ENCODE measurements around the gene RETREG1.
"Not testable (repeated sequence)": the region's sequence is repeated elsewhere in the genome, so short reads cannot be mapped to it uniquely, and the experiment has no call there.

RETREG1 gene

GRCh38 chr5:16542236-16542635, 74.6 kb downstream of the RETREG1 start:
- Histone ChIP-seq H3K14ac (ENCODE audit: low read length) (no peak overlapping the region), H3K9ac (ENCODE audit: low read depth, low read length, poor library complexity) (no peak overlapping the region), H4K91ac (ENCODE audit: low read depth, low read length, poor library complexity) (no peak overlapping the region), H3K4ac (ENCODE audit: low read length) (no peak overlapping the region), H3K79me1 (ENCODE audit: low read depth, low read length) (no peaks in the 10 kb centered on the region), H3K4me2 (ENCODE audit: insufficient read depth, low read length, poor library complexity, severe bottlenecking) (no peak overlapping the region), H2BK12ac (ENCODE audit: low read length) (no peak overlapping the region), H3K27me3 (ENCODE audit: control insufficient read depth in 3 of 3, insufficient read depth in 3 of 3, low read depth in 1 of 3, low read length in 3 of 3) (peaks cover 0 to 2% (median 0%) of the 10 kb centered on the region in 3 experiments), H2BK5ac (ENCODE audit: low read length) (no peak overlapping the region), H3K9me3 (replicated peaks in 1 of 2; ENCODE audit: control insufficient read depth in 2 of 2, insufficient read depth in 1 of 2, low read depth in 1 of 2, low read length in 2 of 2) (no peaks in the 10 kb centered on the region), H2AK5ac (ENCODE audit: low read depth, low read length) (no peak overlapping the region), H3K27ac (replicated peaks; ENCODE audit: low read length) (no peak overlapping the region), H3K18ac (ENCODE audit: low read length) (no peak overlapping the region), H2BK120ac (ENCODE audit: low read depth, low read length) (no peak overlapping the region), H2BK15ac (ENCODE audit: low read length) (no peak overlapping the region), H3K23ac (ENCODE audit: low read depth, low read length, poor library complexity) (no peak overlapping the region), H3K36me3 (replicated peaks in 1 of 2; ENCODE audit: control insufficient read depth in 2 of 2, insufficient read depth in 2 of 2, low read length in 2 of 2) (no peaks in the 10 kb centered on the region), H4K8ac (ENCODE audit: low read depth, low read length) (no peak overlapping the region), H2AFZ (ENCODE audit: low read length) (no peak overlapping the region), H3K4me3 (ENCODE audit: low read length in 2 of 2) (no peak overlapping the region), H3K4me1 (ENCODE audit: control insufficient read depth in 2 of 2, insufficient read depth in 1 of 2, low read depth in 1 of 2, low read length in 2 of 2) (no peaks in the 10 kb centered on the region)
- WGBS, 2 donors (ENCODE audit: extremely low coverage in 2 of 2, insufficient read length in 2 of 2, insufficient replicate concordance in 1 of 2): no CpG with 5 or more reads among the region's 6 CpGs
- DNase-seq (ENCODE audit: low spot score): no peak

DNA sequence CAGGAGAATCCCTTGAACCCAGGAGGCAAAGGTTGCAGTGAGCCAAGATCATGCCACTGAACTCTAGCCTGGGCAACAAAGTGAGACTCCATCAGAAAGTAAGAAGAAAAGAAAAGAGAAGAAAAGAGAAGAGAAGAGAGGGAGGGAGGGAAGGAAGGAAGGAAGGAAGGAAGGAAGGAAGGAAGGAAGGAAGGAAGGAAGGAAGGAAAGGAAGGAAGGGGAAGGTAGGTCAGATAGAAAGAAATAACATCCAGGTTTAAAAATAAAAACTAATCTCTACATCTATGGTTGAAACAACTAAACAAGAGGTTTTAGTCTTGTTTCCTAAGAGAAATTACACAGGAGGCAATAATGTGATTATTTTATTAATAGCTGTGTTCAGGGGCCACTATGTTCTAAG, 75.2 kb downstream of the RETREG1 start:
- H2BK15ac ChIP-seq (ENCODE audit: low read length); H3K4me3 ChIP-seq (ENCODE audit: low read length in 2 of 2); H3K4ac ChIP-seq (ENCODE audit: low read length); H3K4me1 ChIP-seq (ENCODE audit: control insufficient read depth in 2 of 2, insufficient read depth in 1 of 2, low read depth in 1 of 2, low read length in 2 of 2); H3K9ac ChIP-seq (ENCODE audit: low read depth, low read length, poor library complexity); H3K14ac ChIP-seq (ENCODE audit: low read length); H3K27me3 ChIP-seq (ENCODE audit: control insufficient read depth in 3 of 3, insufficient read depth in 3 of 3, low read depth in 1 of 3, low read length in 3 of 3); H3K18ac ChIP-seq (ENCODE audit: low read length); H3K27ac ChIP-seq (replicated peaks; ENCODE audit: low read length); H3K23ac ChIP-seq (ENCODE audit: low read depth, low read length, poor library complexity); H3K36me3 ChIP-seq (replicated peaks in 1 of 2; ENCODE audit: control insufficient read depth in 2 of 2, insufficient read depth in 2 of 2, low read length in 2 of 2); H3K9me3 ChIP-seq (replicated peaks in 1 of 2; ENCODE audit: control insufficient read depth in 2 of 2, insufficient read depth in 1 of 2, low read depth in 1 of 2, low read length in 2 of 2); H3K4me2 ChIP-seq (ENCODE audit: insufficient read depth, low read length, poor library complexity, severe bottlenecking); H2BK5ac ChIP-seq (ENCODE audit: low read length); DNase-seq (ENCODE audit: low spot score); H3K79me1 ChIP-seq (ENCODE audit: low read depth, low read length); H2AFZ ChIP-seq (ENCODE audit: low read length); H2AK5ac ChIP-seq (ENCODE audit: low read depth, low read length); H2BK120ac ChIP-seq (ENCODE audit: low read depth, low read length); H2BK12ac ChIP-seq (ENCODE audit: low read length); H4K8ac ChIP-seq (ENCODE audit: low read depth, low read length); H4K91ac ChIP-seq (ENCODE audit: low read depth, low read length, poor library complexity): not testable (repeated sequence)

GRCh38 chr5:16540421-16540820, 76.4 kb downstream of the RETREG1 start:
- Histone ChIP-seq H3K4me2 (ENCODE audit: insufficient read depth, low read length, poor library complexity, severe bottlenecking) (no peak overlapping the region), H2BK15ac (ENCODE audit: low read length) (no peak overlapping the region), H3K79me1 (ENCODE audit: low read depth, low read length) (no peaks in the 10 kb centered on the region), H2AK5ac (ENCODE audit: low read depth, low read length) (no peak overlapping the region), H2BK120ac (ENCODE audit: low read depth, low read length) (no peak overlapping the region), H3K4ac (ENCODE audit: low read length) (no peak overlapping the region), H3K4me3 (ENCODE audit: low read length in 2 of 2) (no peak overlapping the region), H2BK12ac (ENCODE audit: low read length) (no peak overlapping the region), H3K36me3 (replicated peaks in 1 of 2; ENCODE audit: control insufficient read depth in 2 of 2, insufficient read depth in 2 of 2, low read length in 2 of 2) (no peaks in the 10 kb centered on the region), H3K14ac (ENCODE audit: low read length) (no peak overlapping the region), H2AFZ (ENCODE audit: low read length) (no peak overlapping the region), H3K4me1 (ENCODE audit: control insufficient read depth in 2 of 2, insufficient read depth in 1 of 2, low read depth in 1 of 2, low read length in 2 of 2) (no peaks in the 10 kb centered on the region), H3K23ac (ENCODE audit: low read depth, low read length, poor library complexity) (no peak overlapping the region), H3K27me3 (ENCODE audit: control insufficient read depth in 3 of 3, insufficient read depth in 3 of 3, low read depth in 1 of 3, low read length in 3 of 3) (peaks cover 0 to 2% (median 2%) of the 10 kb centered on the region in 3 experiments), H3K18ac (ENCODE audit: low read length) (no peak overlapping the region), H4K8ac (ENCODE audit: low read depth, low read length) (no peak overlapping the region), H3K9me3 (replicated peaks in 1 of 2; ENCODE audit: control insufficient read depth in 2 of 2, insufficient read depth in 1 of 2, low read depth in 1 of 2, low read length in 2 of 2) (no peaks in the 10 kb centered on the region), H4K91ac (ENCODE audit: low read depth, low read length, poor library complexity) (no peak overlapping the region), H2BK5ac (ENCODE audit: low read length) (no peak overlapping the region), H3K27ac (replicated peaks; ENCODE audit: low read length) (no peak overlapping the region), H3K9ac (ENCODE audit: low read depth, low read length, poor library complexity) (no peak overlapping the region)
- DNase-seq (ENCODE audit: low spot score): no peak
- no CpG with 5 or more reads among the region's 3 CpGs for WGBS, 2 donors (ENCODE audit: extremely low coverage in 2 of 2, insufficient read length in 2 of 2, insufficient replicate concordance in 1 of 2)

- no peak overlapping the region for H2BK15ac ChIP-seq (ENCODE audit: low read length)
- no peak overlapping the region for H3K27ac ChIP-seq (replicated peaks; ENCODE audit: low read length)
- H2BK12ac ChIP-seq (ENCODE audit: low read length): no peak overlapping the region
- H3K27me3 ChIP-seq (ENCODE audit: control insufficient read depth in 3 of 3, insufficient read depth in 3 of 3, low read depth in 1 of 3, low read length in 3 of 3): peaks cover 0 to 2% (median 0%) of the 10 kb centered on the region in 3 experiments
- no peak overlapping the region for H3K4me2 ChIP-seq (ENCODE audit: insufficient read depth, low read length, poor library complexity, severe bottlenecking)
- no peak overlapping the region for H4K8ac ChIP-seq (ENCODE audit: low read depth, low read length)
- H4K91ac ChIP-seq (ENCODE audit: low read depth, low read length, poor library complexity): no peak overlapping the region
- H2BK5ac ChIP-seq (ENCODE audit: low read length): no peak overlapping the region
- DNase-seq (ENCODE audit: low spot score): no peak
- peak overlapping the region; percentile 5 for H3K18ac ChIP-seq (ENCODE audit: low read length)
- H3K4me3 ChIP-seq (ENCODE audit: low read length in 2 of 2): no peak overlapping the region
- H2AFZ ChIP-seq (ENCODE audit: low read length): no peak overlapping the region
- H3K14ac ChIP-seq (ENCODE audit: low read length): no peak overlapping the region
- H3K36me3 ChIP-seq (replicated peaks in 1 of 2; ENCODE audit: control insufficient read depth in 2 of 2, insufficient read depth in 2 of 2, low read length in 2 of 2): no peaks in the 10 kb centered on the region
- no peaks in the 10 kb centered on the region for H3K79me1 ChIP-seq (ENCODE audit: low read depth, low read length)
- H2BK120ac ChIP-seq (ENCODE audit: low read depth, low read length): no peak overlapping the region
- no peak overlapping the region for H3K4ac ChIP-seq (ENCODE audit: low read length)
- H2AK5ac ChIP-seq (ENCODE audit: low read depth, low read length): no peak overlapping the region
- no peak overlapping the region for H3K9ac ChIP-seq (ENCODE audit: low read depth, low read length, poor library complexity)
- H3K23ac ChIP-seq (ENCODE audit: low read depth, low read length, poor library complexity): no peak overlapping the region
- H3K4me1 ChIP-seq (ENCODE audit: control insufficient read depth in 2 of 2, insufficient read depth in 1 of 2, low read depth in 1 of 2, low read length in 2 of 2): no peaks in the 10 kb centered on the region
- no peaks in the 10 kb centered on the region for H3K9me3 ChIP-seq (replicated peaks in 1 of 2; ENCODE audit: control insufficient read depth in 2 of 2, insufficient read depth in 1 of 2, low read depth in 1 of 2, low read length in 2 of 2)
- no CpG with 5 or more reads among the region's 12 CpGs for WGBS, 2 donors (ENCODE audit: extremely low coverage in 2 of 2, insufficient read length in 2 of 2, insufficient replicate concordance in 1 of 2)
Measured at GRCh38 chr5:16539169-16539666, 77.6 kb downstream of the RETREG1 start.
